Astrocyte of the cerebellum (primary cell): ENCODE measurements around the gene NOX3.

ENCODE experiments used
- DNase-seq: peaks from one replicate; pipeline ENCODE4 v3.0.0-alpha.2; 2011; ENCODE audit warnings: low read depth
- H3K4me3 ChIP-seq: 2 replicates; pipeline ENCODE4 v1.5.1; 2011; ENCODE audit warnings: mild to moderate bottlenecking, low read depth, low read length, moderate library complexity
- CTCF ChIP-seq: IDR thresholded peaks from 2 replicates; pipeline ENCODE4 v1.5.1; 2012; ENCODE audit warnings: low read length, low read depth, moderate library complexity, mild to moderate bottlenecking; ENCODE audit errors: missing control alignments
- in situ Hi-C: cut with HindIII; loops from 2 replicates; pipeline ENCODE4 v1.10.0; 2017; ENCODE audit warnings: low sequenced_read_pairs

The NOX3 gene

GRCh38 chr6:155398221-155398620 lies 57.4 kb downstream of the NOX3 start:
- no peak for TF ChIP-seq CTCF
- H3K4me3 ChIP-seq = no peak overlapping the region
- DNase-seq = no peak
- in situ Hi-C loops = no loop called here

- in situ Hi-C loops = no loop called here
- no peak overlapping the region for H3K4me3 ChIP-seq
- TF ChIP-seq CTCF = no peak
These were observed 58.4 kb downstream of the NOX3 start for GRCh38 chr6:155397172-155397705.

GRCh38 chr6:155396605-155397004 lies 59.0 kb downstream of the NOX3 start:
- TF ChIP-seq CTCF = no peak

More at GRCh38 chr6:155397172-155397705, 58.4 kb downstream of the NOX3 start:
- no peak for DNase-seq

GRCh38 chr6:155395339-155395738 lies 60.3 kb downstream of the NOX3 start:
- TF ChIP-seq CTCF = no peak
- DNase-seq = no peak
- H3K4me3 ChIP-seq = no peak overlapping the region
- in situ Hi-C loops = no loop called here

More at GRCh38 chr6:155396605-155397004, 59.0 kb downstream of the NOX3 start:
- no peak overlapping the region for H3K4me3 ChIP-seq
- in situ Hi-C loops = no loop called here
- DNase-seq = no peak

- no peak for DNase-seq
- no peak for TF ChIP-seq CTCF
- in situ Hi-C loops = no loop called here
- H3K4me3 ChIP-seq = no peak overlapping the region
These were observed 66.5 kb downstream of the NOX3 start for GRCh38 chr6:155389130-155389529.

GRCh38 chr6:155388591-155388990 lies 67.0 kb downstream of the NOX3 start:
- no peak for DNase-seq
- no peak for TF ChIP-seq CTCF
- H3K4me3 ChIP-seq = no peak overlapping the region
- in situ Hi-C loops = no loop called here
